NCI-H1105 (cell line): Measurements from ENCODE around the gene NEK1.

Experiments
- DNase-seq: peaks from one replicate; lab custom pipeline; 2025; lab: John Stamatoyannopoulos, UW

NEK1 gene

DNA sequence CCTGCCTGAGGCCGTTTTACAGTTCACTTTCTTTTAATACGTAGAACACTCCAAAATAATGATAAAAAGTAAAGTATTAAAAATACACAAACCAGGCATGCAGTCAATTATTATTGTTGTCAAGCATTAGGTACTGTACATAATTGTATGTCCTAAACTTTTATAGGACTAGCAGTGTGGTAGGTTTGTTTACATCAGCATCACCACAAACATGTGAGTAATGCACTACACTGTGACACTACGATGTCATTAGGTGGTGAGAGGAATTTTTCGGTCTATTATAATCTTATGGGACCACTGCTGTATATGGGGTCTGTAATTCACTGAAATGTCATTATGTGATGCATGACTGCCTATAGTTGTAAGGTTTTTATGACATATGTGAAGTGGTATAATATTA, 192.1 kb downstream of the NEK1 start:
- no peak for DNase-seq

DNA sequence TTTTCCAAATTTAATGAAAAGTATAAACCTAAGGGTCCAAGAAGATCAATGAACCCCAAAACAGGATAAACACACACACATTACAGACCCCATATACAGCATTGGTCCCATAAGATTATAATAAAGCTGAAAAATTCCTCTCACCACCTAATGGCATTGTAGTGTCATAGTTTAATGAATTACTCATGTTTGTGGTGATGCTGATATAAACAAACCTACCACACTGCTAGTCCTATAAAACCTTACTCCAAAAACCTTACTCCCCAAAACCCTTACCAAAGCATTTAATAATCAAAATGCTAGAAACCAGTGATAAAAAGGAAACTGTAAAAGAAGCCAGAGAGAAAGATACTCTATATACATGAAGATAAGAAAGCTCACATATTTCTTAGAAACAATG, 193.5 kb downstream of the NEK1 start:
- no peak for DNase-seq

DNA sequence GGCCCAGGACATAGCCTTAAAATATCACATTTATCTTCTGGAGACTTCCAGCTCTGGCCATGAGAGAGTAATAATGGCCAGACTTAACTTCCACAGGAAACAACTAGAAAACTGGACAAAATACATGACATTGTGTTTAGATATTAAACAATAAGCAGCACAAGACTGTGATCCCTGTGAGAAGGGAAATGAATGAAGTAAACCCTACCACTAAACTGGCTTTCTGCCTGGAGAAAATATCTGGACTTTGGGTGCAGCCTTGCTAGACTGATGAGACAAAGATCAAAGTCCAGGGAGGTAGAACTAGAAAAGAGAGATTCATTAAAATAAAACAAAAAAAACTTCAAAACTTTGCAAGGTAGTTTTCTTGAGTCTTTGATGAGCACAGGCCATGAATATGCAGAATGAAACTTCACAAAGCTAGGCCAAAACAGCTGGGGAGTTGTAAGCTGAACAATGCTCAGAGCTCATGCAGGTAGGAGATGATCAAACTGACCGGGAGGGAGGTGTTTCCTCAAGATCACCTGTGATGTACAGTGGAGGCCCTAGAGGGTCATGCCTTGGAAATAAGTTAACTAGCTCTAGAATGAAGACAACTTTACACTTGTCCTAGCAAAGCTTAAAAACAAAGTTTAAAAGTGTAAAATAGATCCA, 194.6 kb downstream of the NEK1 start:
- DNase-seq = no peak

DNA sequence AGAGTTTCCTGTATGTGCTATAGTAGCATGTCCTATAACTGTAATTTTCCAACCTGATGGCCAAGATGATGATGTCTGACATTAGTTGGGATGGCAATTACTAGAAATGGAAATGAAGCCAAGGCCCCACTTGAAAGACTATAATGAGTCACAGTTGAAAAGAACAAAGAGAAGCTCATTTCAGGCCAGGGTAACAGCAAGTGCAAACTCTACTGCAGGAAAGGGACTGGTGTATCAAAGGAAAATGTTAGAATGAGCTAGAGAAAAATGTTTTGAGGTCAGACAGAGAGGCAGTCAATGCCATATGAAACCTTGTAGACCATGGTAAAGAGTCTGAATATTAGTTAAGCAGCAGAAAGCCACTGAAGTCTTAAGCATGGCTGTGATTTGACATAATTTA, 195.4 kb downstream of the NEK1 start:
- DNase-seq = peak; percentile 3

DNA sequence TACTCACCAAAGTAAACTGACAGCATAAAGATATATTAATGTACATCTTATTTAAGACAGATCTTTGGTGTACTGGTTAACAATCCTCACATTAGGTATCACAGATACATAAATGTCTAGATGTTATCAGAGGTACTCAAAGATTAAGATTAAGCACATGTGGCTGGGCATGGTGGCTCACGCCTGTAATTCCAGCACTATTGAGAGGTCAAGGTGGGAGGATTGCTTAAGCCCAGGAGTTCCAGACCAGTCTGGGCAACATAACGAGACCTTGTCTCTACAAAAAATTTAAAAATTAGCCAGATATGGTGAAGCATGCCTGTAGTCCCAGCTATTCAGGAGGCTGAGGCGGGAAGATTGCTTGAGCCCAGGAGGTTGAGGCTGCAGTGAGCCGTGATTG, 195.9 kb downstream of the NEK1 start:
- DNase-seq = no peak

DNA sequence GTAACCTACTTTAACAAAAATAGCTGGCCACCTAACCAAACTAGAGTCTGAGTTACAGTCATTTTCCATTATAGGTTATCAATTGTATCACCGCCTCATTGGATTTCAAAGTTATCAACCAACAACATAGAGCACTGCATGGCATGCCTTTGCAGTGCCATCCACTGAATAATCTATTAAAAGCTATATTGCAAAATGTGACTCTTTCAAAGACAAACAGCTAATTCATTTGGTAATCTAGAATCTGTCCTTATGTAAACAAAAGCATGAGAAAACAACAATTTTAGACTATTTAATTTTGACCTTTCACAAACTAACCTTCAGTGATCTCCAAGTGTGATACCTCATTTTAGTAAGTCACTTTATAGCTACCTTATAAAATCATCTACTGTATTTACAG, 197.5 kb downstream of the NEK1 start:
- no peak for DNase-seq

DNA sequence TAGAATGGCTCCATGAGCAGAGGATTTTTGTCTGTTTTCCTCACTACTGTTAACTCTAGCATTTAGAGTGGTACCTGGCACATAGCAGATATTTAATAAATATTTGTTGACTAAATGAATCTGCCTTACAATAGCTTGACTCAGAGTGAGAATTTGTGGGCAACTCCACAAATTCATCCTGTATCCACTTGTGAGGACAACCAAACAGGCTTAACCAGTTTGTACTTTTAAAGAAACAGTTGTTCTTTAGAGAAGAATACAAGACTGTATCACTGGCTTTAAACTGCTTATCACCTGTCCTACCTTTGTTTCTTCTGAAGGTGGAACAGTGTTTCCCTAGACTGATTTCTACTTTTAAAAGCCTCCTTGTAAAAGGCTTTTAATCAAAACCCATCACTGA, 200.3 kb downstream of the NEK1 start:
- DNase-seq = no peak

DNA sequence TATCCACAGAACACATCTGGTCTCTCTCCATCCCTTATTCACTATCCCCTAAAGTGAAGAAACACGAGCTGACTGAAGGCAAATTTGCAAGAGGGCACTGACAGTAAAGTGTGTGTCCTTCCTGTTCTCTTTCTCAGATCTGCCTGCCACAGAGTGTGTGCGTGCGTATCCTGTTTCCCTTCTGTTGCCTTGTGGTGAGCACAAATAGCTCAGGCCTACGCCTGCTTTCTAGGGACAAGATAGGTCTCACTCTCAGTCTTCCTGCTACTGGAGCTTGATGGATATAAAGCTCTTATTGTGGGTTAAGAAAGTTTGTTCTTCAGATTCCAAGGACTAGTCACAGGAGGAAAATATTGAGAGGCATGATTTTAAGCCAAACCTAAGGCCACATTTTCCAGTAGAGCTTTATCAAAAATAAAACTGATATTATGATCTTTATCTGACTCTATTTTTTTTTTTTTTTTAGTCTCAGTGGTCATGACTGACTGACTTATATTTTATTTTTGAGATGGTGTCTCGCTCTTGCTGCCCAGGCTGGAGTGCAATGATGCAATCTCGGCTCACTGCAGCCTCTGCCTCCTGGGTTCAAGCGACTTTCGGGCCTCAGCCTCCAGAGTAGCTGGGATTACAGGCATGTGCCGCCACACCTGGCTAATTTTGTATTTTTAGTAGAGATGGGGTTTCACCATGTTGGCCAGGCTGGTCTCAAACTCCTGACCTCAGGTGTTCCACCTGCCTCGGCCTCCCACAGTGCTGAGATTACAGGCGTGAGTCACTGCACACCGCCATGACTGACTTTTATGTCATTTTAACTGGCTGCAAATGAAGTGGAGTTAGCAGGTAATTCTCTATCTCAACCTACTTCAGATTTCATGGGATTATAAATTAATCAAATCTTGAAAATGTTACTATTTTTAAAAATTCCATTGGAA, 201.3 kb downstream of the NEK1 start:
- no peak for DNase-seq

DNA sequence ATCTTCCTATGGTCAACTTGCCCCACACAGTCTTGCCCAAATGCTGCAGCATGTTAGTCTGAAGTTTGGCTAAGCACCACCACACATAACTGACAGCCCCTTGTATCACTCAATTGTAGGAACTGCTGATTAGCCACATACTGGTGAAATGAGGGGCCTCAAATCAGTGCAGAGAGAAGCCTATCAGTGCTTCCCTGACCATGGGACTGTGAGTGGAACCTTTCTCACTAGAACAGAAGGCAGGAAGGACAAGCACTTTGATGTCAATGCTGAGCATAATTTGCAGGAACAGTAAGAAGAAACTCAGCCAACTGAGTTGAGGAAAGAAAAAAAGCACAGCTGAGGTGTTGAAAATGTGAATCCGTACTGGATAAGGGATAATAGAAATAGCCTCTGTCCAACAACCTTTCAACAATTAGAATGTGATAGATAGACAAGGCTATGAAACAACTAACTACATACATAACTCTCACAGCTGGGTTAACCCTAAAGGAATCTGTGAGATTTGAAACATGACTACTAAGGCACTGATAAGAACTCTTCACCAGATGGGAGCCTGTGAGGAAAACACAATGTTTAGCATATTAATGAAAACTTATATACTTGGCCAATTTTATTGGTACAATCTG, 205.1 kb downstream of the NEK1 start:
- no peak for DNase-seq

DNA sequence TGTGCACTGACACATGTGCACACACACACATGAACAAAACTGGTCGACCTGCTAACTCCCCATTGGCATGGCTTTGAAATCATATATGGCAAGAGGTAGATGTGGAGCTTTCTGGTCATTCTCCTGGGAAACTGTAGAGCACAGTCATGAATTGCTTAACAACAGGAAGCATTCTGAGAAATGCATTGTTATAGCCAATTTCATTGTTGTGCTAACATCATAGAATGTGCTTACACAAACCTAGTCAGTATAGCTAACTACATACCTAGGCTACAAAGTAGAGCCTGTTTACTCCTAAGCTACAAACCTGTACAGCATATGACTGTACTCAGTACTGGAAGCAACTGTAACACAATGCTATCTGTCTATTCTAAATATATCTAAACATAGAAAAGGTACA, 207.4 kb downstream of the NEK1 start:
- no peak for DNase-seq

DNA sequence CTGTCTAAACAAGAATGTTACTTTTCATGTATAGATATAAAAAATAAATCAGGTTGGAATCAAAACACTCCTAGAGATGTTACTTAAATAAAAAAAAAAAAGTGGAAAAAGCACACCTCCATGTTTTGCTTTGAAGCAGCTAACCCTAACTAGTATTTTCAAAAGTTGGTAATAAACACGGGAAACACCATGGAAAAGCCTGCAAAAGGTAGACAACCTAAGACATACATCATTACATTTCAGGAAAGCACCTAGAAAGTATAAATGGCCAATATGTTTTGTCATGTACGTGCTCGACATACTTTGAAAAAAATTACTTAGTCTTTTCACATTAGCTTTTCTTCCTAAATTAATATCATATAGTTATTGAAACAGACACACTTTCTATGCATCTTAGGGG, 211.6 kb downstream of the NEK1 start:
- DNase-seq = no peak

DNA sequence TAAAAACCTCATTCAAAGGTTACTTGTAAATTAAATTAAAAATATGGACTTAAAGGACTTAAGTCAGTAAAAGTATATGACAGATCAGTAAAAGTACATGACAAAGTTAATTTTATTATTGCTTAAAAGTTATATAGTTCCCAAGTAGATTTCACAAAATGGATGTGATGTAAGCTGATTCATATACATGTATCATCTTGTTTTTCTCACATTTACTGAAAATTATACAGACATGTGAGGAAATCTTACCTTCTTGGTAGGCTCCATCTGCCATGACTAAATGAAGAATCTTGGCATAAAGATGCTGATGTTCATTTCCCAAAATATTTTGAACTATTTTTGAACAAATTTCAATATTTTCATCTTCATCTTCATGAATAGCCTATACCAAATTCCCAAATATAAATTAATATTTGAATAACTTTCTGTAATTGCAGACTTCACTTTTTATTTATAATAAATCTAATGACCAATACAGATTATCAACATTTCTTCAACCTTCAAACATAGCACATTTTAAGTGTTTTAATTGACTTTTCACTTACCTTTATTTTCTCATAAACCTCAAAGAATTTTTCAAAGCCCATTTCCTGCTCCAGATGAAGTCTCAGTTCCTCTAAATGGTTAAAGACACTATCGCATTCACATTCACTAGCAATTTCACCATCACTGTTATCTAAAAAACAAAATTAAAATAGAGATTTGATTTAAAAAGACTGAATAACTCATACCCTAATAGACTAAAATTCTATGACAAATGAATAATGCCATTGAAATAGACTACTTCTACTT, 212.2 kb downstream of the NEK1 start:
- no peak for DNase-seq

DNA sequence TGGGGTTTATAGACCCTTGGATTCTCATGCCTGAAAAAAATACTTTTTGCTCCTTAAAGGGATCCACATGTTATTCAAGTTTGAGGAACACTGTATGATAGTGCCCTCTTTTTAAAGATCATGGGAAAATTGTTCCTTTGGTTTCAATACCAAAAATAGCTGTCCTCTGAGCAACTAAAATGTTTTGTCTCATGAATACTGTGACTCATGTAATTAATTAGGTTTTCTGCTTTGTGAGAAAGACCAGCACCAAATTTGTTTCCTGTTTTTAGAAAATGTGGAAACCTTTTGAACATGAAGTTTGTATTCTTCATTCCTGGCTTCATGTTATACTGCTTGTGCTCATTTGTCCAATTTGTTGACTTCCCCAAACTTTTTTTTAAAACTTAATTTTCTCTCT, 214.1 kb downstream of the NEK1 start:
- no peak for DNase-seq

DNA sequence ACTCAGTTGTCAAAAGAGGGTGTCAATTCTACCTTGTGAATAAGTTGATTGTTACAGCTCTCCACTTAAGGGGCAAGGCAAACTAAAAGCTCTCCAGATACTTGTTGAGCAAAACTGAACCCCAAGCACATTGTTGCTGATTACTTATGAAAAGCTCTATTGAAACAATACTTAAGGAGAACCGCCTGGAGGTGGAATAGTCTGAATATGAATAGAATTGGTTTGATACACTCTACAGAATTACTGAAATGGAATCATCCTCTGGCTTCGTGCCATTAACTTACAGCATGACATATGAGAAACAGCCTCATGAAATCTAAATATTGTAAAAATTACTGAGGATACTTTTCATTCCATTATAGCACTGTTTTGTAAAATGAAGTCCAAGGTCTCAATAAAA, 214.6 kb downstream of the NEK1 start:
- no peak for DNase-seq

DNA sequence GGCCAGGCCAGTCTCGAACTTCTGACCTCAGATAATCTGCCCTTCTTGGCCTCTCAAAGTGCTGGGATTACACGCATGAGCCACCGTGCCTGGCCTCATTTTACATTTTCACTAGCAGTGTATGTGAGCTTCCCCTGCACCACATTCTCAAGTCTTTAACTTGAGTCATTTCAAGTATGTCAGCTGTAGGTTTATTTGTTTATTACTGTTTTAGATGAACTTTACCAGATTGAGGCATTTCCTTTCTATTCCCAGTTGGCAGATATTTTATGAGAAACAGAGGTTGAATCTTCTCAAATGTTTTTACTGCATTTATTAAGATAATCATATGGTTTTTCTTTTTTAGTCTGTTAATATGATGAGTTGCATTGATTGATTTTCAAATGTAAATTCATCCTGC, 227.0 kb downstream of the NEK1 start:
- no peak for DNase-seq

DNA sequence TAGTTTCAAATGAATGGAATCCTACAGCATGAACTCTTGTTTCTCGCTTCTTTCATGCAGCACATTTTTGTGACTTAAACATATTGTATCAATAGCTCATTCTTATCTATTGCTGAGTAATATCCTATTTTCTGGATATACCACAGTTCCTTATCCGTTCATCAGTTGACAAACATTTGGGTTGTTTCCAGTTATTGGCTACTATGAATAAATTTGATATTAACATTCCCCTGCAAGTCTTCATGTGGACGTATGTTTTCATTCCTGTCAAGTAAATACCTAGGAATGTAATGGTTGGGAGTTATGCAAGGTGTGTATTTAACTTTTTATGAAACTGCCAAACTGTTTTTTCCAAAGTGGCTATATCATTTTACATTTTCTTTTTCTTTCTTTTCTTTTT, 227.6 kb downstream of the NEK1 start:
- DNase-seq = no peak

DNA sequence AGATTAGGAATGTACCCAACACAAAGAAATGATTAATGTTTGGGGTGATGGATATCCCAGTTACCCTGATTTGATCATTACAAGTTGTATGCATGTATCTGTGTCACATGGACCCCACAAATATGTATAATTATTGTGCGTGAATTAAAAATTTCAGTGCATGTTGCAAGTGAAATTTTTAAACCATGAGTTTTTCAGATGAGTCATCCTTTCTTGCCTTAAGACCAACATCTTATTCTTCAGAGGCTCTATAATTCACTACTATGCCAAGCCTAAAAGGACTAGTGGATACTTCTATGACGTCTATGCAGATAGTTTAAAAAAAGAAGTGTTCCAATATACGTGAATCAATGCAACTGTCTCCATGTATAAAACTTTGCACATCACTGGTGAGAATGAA, 228.7 kb downstream of the NEK1 start:
- no peak for DNase-seq

DNA sequence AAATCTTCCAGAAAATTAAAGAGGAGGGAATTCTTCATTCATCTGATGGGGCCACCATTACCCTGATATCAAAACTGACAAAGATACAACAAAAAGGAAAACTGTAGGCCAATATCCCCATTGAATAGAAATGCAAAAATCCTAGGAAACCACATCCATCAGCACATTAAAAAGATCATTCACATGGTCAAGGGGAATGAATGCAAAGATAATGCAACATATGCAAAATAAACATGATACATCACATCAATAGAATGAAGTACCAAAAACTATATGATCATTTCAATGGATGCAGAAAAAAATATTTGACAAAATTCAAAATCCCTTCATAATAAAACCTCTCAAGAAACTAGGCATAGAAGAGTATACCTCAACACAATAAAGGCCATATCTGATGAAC, 232.7 kb downstream of the NEK1 start:
- DNase-seq = no peak

DNA sequence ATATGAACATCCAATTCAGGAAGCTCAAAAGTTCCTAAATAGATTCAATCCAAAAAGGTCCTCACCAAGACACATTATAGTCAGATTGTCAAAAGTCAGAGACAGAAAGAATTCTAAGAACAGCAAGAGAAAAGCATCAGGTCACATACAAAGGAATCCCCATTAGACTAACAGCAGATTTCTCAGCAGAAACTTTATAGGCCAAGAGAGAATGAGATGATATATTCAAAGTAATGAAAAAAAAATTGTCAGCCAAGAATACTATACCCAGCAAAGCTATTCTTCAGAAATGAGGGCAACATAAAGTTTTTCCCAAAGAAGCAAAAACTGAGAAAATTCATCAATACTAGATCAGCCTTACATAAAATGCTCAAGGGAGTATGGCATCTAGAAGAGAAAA, 235.0 kb downstream of the NEK1 start:
- DNase-seq = no peak

DNA sequence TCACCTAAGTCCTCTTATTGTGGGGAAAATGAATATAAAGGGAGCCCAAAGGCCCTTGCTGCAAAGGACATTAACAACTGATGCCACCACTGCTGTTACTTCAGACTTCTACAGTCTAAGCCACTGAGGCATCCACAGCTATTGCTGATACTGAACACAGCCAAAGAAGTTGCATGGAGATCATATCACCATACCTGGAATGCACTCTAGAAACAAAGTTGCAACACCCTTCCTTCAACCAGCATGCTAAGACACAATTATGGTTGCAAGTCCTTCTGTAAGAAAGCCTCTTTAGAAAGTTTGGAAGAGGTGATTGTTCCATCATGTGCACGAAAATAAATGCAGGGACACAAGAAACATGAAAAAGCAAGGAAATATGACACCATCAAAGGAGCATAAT, 236.0 kb downstream of the NEK1 start:
- DNase-seq = no peak

DNA sequence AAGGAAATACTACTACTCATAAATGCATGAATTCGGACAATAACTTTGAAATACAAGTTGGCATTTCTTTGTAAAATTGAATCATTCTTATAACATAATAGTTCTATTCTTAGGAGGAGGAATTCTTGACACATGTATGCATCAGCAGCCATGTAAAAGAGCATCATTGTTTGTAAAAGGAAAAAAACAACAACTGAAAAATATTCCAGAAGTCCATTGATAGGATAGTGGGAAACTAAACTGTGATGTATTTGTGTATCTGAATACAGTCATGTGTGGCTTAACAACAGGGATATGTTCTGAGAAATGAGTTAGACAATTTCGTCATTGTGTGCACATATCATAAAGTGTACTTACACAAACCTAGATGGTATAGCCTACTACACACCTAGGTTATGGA, 239.6 kb downstream of the NEK1 start:
- no peak for DNase-seq

DNA sequence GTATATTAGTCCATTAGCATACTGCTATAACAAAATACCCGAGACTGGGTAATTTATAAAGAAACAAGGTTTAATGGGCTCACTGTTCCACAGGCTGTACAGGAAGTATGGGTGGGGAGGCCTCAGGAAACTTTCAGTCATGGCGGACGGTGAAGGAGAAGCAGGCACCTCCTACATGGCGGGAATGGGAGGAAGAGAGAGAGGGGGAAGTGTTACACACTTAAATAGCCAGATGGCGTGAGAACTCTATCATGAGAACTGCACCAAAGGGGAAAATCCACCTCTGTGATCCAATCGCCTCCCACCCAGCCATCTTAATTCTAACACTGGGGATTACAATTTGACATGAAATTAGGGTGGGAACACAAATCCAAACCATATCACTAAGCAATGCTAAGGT, 242.7 kb downstream of the NEK1 start:
- no peak for DNase-seq
